HG03135 (cell line): ENCODE measurements around the gene PIGP.
"Not testable (repeated sequence)": the region's sequence is repeated elsewhere in the genome, so short reads cannot be mapped to it uniquely, and the experiment has no call there.

ENCODE experiments used
- ATAC-seq: cut with Tn5 transposase; IDR thresholded peaks from one replicate; pipeline ENCODE4 v1.9.1; 2021; ENCODE audit warnings: mild to moderate bottlenecking, moderate library complexity; ENCODE audit not compliant: unreplicated experiment

PIGP gene

GRCh38 chr21:37045149-37045548, 27.7 kb downstream of the PIGP start:
- no peak for ATAC-seq

GRCh38 chr21:37044643-37045042, 28.2 kb downstream of the PIGP start:
- no peak for ATAC-seq

- no peak for ATAC-seq
These were observed 29.1 kb downstream of the PIGP start for GRCh38 chr21:37043818-37044217.

GRCh38 chr21:37041706-37042271, 31.1 kb downstream of the PIGP start:
- ATAC-seq = no peak

- no peak for ATAC-seq
These were observed 32.7 kb downstream of the PIGP start for GRCh38 chr21:37040212-37040611.

- no peak for ATAC-seq
These were observed 33.3 kb downstream of the PIGP start for GRCh38 chr21:37039411-37040075.

GRCh38 chr21:37036177-37036576, 36.7 kb downstream of the PIGP start:
- ATAC-seq = no peak

- not testable (repeated sequence) for ATAC-seq
These were observed 38.5 kb downstream of the PIGP start for GRCh38 chr21:37034394-37034793.

GRCh38 chr21:37032877-37033471, 39.9 kb downstream of the PIGP start:
- ATAC-seq = no peak

- ATAC-seq = no peak
These were observed 40.6 kb downstream of the PIGP start for GRCh38 chr21:37032293-37032692.

- ATAC-seq = no peak
These were observed 42.0 kb downstream of the PIGP start for GRCh38 chr21:37030864-37031263.

- ATAC-seq = no peak
These were observed 44.3 kb downstream of the PIGP start for GRCh38 chr21:37028570-37028969.

- ATAC-seq = no peak
These were observed 46.4 kb downstream of the PIGP start for GRCh38 chr21:37026499-37026898.

- no peak for ATAC-seq
These were observed 54.8 kb downstream of the PIGP start for GRCh38 chr21:37017951-37018679.
